Measurements from ENCODE around the gene STAC3.
A peak's percentile ranks its signal among the peaks of the same experiment; 100 is the strongest.

The STAC3 gene

DNA sequence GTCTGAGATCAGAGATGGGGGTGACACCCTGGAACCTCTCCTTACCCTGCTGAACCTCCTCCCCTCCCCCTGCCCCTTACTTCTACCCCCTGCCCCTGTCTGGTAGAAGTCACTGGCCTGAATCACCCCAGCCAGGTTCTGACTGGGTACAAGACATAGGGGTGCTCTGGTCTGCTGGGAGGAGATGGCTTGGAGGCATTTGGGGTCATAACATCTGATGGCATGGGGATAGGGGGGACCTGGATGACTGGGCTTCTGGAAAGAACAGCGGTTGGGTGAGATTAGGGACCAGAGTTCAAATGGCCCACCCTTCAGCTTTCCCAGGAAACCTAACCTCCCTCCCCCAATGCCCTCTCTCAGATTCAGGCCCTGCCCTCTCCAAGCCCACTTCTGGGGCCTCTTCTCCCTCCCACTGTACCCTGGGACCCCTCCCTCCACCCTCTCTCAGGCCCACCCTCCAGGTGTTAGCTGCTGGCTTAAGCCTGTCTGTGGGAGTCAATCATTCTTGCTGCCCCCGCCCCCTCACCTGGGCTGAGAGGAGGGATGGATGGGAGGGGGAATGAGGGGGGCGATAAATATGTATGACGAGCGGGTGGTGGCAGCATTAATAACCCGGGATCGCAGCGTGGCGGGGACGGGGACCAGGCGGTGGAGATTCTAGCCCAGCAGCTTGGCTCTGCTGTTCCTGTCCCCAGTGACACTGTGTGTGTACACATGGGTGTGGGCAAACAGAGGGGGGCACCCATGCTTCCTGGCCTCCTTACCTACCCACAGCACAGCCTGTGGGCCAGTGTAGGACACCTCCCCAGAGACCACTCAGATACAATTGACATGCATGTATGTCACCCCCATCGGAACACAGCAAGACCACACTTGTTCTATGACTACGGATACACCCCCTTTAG, 28.4 kb downstream of the STAC3 start:
- no peak for DNase-seq

- no peak for DNase-seq
Measured at GRCh38 chr12:57221169-57221917, 29.6 kb downstream of the STAC3 start.

- no peak for DNase-seq
Measured at GRCh38 chr12:57220770-57221168, 30.2 kb downstream of the STAC3 start.

- DNase-seq = no peak
Measured at GRCh38 chr12:57219993-57220754, 30.8 kb downstream of the STAC3 start.

DNA sequence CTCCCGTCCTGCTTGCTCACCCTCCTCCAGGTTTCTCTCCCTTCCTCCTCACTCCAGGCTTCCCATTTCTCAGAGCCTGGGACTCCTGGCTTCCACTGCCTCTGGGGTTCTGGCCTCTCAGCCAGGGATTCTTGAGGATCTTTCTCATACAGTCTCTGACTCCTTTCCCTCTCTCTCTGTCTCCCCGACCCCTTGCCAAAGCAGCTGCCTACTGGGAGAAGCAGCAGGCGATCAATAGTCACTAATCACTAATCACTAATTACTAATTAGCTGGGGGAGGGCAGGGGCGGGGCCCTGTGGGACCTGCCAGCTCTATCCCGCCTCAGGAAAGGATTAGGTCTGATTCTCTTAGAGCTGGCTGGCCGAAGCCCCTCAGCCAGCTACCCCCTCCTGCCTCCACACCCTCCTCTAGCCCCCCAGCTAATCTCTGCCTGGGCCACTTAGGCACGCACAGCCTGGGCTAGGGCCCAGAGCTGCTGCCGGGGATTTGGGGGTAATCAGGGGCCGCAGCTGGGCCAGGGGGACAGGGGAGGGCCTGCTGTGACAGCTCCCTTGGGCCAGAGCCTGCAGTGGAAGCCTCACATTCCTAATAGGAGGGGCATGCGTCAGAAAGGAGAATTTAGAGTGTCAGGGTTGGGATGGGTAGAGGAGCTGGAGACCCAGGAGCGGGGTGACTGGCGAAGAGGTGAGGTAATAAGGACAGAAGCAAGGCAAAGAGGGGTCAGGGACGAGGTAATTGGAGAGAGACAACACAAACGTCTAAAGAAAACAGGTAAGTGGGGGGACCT, 31.6 kb downstream of the STAC3 start:
- no peak for DNase-seq

DNA sequence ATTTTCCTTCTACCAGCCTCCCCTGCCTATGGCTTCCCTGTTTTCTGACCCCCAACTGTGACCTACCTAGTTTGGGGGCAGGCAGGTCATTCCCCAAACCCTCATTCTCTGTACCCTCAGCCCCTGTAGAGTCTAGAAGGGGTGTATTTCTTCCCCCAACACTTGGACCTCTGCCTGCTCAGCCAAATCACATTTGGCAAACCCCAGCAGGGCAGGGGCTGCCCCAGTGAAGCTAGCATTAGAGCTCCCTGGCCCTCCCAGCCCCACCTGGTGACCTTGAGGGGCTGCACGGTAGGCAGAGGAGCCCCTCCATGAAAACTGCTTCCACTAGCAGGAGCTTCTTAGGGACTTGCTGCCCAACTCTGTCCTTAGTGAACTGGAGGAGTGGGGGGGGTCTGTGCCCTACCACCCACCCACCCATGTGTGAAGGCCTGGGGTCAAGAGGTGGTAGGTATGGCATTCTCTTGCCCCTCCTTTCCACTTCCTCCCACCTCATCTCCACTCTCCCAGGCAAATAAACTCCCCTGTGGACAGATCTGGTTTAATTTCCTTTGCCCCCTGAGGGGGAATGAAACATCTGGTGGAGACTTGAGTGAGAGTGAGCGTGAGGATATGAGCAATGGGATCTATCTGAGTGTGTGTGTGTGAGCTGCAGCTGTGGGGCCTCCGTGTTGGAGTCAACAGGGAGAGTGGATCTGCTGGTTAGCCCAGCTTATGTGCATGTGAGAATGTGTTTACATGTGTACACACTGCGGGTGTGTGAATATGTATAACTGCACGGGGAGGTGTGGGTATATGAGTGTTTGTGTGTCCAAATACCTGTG, 32.7 kb downstream of the STAC3 start:
- DNase-seq = no peak

- DNase-seq = peak; percentile 35
Measured at GRCh38 chr12:57216921-57217879, 33.8 kb downstream of the STAC3 start.

DNA sequence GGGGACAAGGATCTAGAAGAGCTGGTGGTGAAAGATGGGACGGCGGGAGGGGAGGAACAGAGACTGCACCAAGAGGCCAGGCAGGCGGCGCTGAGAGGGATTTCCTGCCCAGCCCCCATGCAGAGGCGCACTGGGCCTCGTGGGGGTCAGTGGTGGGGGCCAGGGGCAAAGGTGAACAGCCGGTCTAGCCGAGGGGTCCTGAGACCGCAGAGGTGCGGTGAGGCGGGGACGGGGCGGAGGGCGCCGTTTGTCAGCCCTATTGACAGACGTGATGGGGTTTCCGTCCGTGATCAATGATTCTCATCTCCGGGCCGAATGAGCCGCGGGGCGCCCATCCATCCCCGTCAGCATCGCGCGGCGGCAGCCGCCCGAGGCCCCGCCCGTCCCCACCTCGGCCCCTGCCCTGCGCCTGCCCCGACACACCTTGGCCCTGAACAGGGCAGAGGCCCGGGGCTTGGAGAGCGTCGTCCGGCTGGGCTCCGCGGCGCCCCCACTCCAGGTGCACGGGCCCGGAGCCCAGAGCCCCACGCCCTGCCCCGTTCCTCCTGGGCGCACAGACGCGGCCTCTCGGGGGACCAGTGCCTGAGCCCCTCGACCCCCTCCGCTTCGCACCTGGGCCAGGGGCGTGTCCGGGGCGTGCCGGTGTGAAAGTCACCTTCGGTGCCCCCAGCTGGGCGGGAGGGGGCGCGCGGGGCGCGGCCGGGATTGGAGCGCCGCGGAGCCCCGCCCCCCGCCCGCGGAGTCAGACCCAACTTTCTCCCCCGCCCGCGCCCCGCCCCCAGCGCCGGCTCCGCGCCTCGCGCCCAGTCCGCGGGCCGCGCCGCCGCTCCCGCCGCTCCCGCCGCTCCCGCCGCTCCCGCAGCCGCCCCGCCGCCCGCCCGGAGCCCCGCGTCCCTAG, 34.7 kb downstream of the STAC3 start, which contains the start of gene NXPH4:
Gene NXPH4 (plus strand): TSS at position 781 of the 898 bp plus-strand sequence. CDS start 176 bp downstream, outside the sequence.
- DNase-seq = peak; percentile 43

- DNase-seq = peak; percentile 34
Measured at GRCh38 chr12:57215668-57216013, 35.3 kb downstream of the STAC3 start.

DNA sequence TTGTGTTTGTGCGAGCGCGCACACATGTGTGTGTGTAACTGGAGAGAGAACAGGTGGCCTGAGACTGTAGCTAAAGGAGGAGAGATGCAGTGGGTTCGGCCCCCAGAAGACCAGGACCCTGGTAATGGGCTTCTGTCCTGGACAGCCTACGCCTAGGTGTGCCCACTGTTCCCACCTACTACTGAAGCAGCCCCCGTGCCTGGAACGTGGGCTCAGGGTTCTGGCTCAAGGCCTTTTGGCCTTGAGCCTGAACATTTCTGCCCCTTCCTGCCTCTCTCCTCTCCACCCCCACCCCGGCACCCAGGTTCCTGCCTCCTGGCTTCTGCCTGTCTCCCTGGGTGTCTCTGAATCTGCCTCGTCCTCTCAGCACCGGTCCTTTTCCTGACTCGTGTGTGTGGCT, 35.9 kb downstream of the STAC3 start:
- DNase-seq = no peak

DNA sequence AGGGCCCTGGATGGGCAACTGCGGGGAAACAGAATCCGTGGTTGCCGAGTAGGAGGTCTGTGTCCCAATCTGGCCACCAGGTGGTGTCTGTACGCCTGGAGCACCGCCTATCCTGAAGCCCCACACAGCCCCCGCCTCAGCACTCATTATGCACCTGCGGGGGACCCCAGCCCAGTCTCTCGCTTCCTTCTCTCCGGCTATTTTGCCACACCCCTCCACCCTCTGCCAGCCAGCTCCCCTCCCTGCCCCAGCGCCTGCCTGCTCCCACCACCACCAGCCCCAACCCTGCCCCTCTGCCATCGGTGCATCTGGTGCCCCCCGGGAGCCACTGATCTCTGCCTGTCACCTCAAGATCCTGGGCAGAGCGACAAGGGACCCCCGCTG, 36.6 kb downstream of the STAC3 start:
- DNase-seq = peak; percentile 66

GRCh38 chr12:57213763-57214397, 37.1 kb downstream of the STAC3 start:
- DNase-seq = no peak

GRCh38 chr12:57213058-57213715, 37.8 kb downstream of the STAC3 start:
- DNase-seq = peak; percentile 77

DNA sequence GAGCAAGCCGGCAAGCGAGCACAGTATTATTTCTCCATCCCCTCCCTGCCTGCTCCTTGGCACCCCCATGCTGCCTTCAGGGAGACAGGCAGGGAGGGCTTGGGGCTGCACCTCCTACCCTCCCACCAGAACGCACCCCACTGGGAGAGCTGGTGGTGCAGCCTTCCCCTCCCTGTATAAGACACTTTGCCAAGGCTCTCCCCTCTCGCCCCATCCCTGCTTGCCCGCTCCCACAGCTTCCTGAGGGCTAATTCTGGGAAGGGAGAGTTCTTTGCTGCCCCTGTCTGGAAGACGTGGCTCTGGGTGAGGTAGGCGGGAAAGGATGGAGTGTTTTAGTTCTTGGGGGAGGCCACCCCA, 38.3 kb downstream of the STAC3 start:
- DNase-seq = no peak

- no peak for DNase-seq
Measured at GRCh38 chr12:57211791-57212700, 38.9 kb downstream of the STAC3 start.

DNA sequence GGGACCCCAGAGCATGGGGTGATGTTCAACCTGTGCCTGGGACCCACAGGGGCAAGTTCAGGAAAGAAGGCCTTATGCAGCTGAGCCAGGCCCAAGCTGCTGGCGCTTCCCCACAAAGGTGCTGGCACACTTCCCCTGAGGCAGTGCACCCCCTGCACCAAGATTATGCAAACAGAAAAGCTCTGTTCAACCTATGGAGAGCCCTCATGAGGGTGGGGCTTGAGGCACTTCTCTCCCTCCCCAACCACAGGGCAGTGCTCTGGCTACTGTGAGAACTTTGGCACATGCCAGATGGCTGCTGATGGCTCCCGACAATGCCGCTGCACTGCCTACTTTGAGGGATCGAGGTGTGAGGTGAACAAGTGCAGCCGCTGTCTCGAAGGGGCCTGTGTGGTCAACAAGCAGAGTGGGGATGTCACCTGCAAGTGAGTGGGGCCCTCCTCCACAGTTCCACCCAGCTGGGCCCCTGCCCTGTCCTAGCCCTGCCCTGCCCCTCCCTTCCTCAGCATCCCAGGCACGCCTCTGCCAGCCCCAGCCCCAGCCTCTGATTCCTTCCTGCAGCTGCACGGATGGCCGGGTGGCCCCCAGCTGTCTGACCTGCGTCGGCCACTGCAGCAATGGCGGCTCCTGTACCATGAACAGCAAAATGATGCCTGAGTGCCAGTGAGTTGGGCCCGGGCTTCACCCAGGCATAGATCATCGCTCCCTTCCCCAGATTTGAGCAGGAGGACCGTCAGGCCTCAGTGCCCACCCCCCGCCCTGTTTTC, 39.9 kb downstream of the STAC3 start:
- no peak for DNase-seq

Data from CD4-positive, alpha-beta T cell treated with Interleukin-4 for 4 hours (primary cell).